Measurements from ENCODE around the gene RGS6.

GRCh38 chr14:72450473-72451044, 518.3 kb downstream of the RGS6 start:
- no peak for TF ChIP-seq USF2 (IDR thresholded peaks at IDR 0.05; ENCODE audit: low read depth, low read length)
- no peak for TF ChIP-seq CTCF (conservative IDR thresholded peaks at IDR 0.05; ENCODE audit: low read depth, low read length)
- TF ChIP-seq POLR2A (IDR thresholded peaks at IDR 0.05; ENCODE audit: low read depth, low read length) = no peak
- no peak for TF ChIP-seq SMC3 (IDR thresholded peaks at IDR 0.05; ENCODE audit: low read depth, low read length)
- no peak for TF ChIP-seq CEBPB (IDR thresholded peaks at IDR 0.05; ENCODE audit: low read depth, low read length)
- no peak for TF ChIP-seq RFX5 (IDR thresholded peaks at IDR 0.05; ENCODE audit: low read depth, low read length)
- TF ChIP-seq MXI1 (IDR thresholded peaks at IDR 0.05; ENCODE audit: borderline replicate concordance, low read depth, low read length) = no peak
- no peak for TF ChIP-seq RCOR1 (IDR thresholded peaks at IDR 0.05; ENCODE audit: insufficient replicate concordance, low read length)
- TF ChIP-seq FOS (IDR thresholded peaks at IDR 0.05; ENCODE audit: low read depth, low read length) = no peak
- no peak for TF ChIP-seq RAD21 (IDR thresholded peaks at IDR 0.05; ENCODE audit: low read length)
- no peak for TF ChIP-seq ELK1 (IDR thresholded peaks at IDR 0.05; ENCODE audit: borderline replicate concordance, low read depth, low read length)
